Thyroid gland (tissue), 4 donors: ENCODE data around the gene HMCN2. TPM values are rescaled to one million over a fixed set of nuclear protein-coding genes. Genes with fewer than 3 reads are reported as not detected.

Experiments
- DNase-seq, 2 donors: peaks; one replicate each; pipeline ENCODE4 v3.0.0-alpha.2; 2019
- H3K27ac ChIP-seq, 3 donors: fragments of 200-600 bp; sonication (generic); 1 replicate in 2 of 3; 2 replicates in 1 of 3; pipeline ENCODE4 v1.5.1; 2016 to 2019; ENCODE audit warnings: mild to moderate bottlenecking in 1 of 3, moderate library complexity in 1 of 3
- H3K27me3 ChIP-seq: fragments of 200-600 bp; sonication (generic); one replicate; pipeline ENCODE4 v1.5.1; 2019
- H3K36me3 ChIP-seq, 2 donors: fragments of 200-600 bp; sonication (generic); one replicate each; pipeline ENCODE4 v1.5.1; 2016 to 2019
- H3K4me1 ChIP-seq, 2 donors: fragments of 200-600 bp; sonication (generic); one replicate each; pipeline ENCODE4 v1.5.1; 2017 to 2019
- H3K4me3 ChIP-seq, 3 donors: fragments of 200-600 bp; sonication (generic); replicated peaks in 1 of 3; 1 replicate in 2 of 3; 2 replicates in 1 of 3; pipeline ENCODE4 v1.5.1; 2016; ENCODE audit warnings: mild to moderate bottlenecking in 1 of 3
- H3K9me3 ChIP-seq: fragments of 200-600 bp; sonication (generic); one replicate; pipeline ENCODE4 v1.5.1; 2017
- POLR2A ChIP-seq, 2 donors: fragments of 450-650 bp; IDR thresholded peaks; one replicate each; pipeline ENCODE4 v1.6.1; 2017; ENCODE audit warnings: antibody characterized with exemption in 2 of 2, mild to moderate bottlenecking in 2 of 2, moderate library complexity in 1 of 2
- WGBS, 2 donors: methylation state at CpG; one replicate each; pipeline ENCODE4 v1.1.5; 2017; 5-methylcytosine and 5-hydroxymethylcytosine counted together
- intact Hi-C: fragments of 100-400 bp; cut with DNase I; formaldehyde crosslinking; loops from one replicate; pipeline ENCODE4 v1.15.1; 2023
- total RNA-seq, 4 donors: library from RNA; depleted of rRNA; stranded (reverse); fragments of >200 nt; gene quantifications; one replicate each; pipeline ENCODE4 v1.2.3, GENCODE V29; 2016
- TF ChIP-seq, protein P1 (sequence below), 6 experiments: fragments of 200-600 bp in 3 of 6; fragments of 450-650 bp in 3 of 6; sonication (generic) in 3 of 6; IDR thresholded peaks; one replicate each; pipeline ENCODE4 v1.5.1; 2016 to 2019; ENCODE audit warnings: antibody characterized with exemption in 6 of 6, mild to moderate bottlenecking in 2 of 6, inconsistent platforms in 1 of 6, moderate library complexity in 1 of 6

HMCN2 gene
- total RNA-seq, 4 donors from 2014 or later = 1.7 to 5.5 (median 3.5) TPM

DNA sequence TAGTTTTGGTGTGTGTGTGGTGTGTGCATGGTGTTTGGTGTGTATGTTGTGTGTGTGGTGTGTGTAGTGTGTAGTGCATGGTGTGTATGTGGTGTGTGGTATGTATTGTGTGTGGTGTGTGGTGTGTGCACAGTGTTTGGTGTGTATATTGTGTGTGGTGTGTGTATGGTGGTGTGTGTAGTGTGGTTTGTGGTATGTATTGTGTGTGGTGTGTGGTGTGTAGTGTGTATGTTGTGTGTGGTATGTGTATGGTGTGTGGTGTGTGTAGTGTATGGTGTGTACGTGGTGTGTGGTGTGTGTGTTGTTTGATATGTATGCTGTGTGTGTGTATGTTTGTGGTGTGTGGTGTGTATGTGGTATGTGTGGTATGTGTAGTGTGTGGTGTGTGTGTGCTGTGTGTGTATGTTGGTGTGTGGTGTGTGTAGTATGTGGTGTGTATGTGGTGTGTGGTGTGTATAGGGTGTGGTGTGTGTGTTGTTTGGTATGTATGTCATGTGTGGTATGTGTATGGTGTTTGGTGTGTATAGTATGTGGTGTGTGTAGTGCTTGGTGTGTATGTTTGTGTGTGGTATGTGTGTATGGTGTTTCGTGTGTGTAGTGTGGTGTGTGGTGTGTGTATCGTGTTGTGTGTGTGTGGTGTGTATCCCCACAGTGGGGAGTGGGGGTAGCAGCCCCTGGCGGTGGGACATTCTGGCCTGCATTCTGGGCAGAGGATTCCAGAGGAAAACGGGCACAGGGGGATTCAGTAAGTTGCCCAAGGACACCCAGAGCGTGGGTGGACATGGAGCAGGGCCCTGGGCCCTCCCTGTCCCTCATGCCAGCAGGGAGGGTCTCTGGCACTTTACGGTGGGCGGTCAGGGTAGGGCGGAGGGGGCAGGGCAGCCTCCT, 79.7 kb downstream of the HMCN2 start:
- H3K9me3 ChIP-seq = no peaks in the 10 kb centered on the region
- TF ChIP-seq, protein P1, sequence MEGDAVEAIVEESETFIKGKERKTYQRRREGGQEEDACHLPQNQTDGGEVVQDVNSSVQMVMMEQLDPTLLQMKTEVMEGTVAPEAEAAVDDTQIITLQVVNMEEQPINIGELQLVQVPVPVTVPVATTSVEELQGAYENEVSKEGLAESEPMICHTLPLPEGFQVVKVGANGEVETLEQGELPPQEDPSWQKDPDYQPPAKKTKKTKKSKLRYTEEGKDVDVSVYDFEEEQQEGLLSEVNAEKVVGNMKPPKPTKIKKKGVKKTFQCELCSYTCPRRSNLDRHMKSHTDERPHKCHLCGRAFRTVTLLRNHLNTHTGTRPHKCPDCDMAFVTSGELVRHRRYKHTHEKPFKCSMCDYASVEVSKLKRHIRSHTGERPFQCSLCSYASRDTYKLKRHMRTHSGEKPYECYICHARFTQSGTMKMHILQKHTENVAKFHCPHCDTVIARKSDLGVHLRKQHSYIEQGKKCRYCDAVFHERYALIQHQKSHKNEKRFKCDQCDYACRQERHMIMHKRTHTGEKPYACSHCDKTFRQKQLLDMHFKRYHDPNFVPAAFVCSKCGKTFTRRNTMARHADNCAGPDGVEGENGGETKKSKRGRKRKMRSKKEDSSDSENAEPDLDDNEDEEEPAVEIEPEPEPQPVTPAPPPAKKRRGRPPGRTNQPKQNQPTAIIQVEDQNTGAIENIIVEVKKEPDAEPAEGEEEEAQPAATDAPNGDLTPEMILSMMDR (IDR thresholded peaks at IDR 0.05) = no peak
- no peak for TF ChIP-seq POLR2A (IDR thresholded peaks at IDR 0.05)
- WGBS, 2 donors = 80 to 88% methylated on average over 8 of the region's 9 CpGs
- H3K27me3 ChIP-seq = no peaks in the 10 kb centered on the region
- intact Hi-C loops = no loop called here
- H3K27ac ChIP-seq = no peak overlapping the region
- H3K4me1 ChIP-seq = peaks cover 0 to 11% of the 10 kb centered on the region in 2 donors
- no peaks in the 10 kb centered on the region for H3K36me3 ChIP-seq
- no peak overlapping the region for H3K4me3 ChIP-seq
- no peak for DNase-seq

DNA sequence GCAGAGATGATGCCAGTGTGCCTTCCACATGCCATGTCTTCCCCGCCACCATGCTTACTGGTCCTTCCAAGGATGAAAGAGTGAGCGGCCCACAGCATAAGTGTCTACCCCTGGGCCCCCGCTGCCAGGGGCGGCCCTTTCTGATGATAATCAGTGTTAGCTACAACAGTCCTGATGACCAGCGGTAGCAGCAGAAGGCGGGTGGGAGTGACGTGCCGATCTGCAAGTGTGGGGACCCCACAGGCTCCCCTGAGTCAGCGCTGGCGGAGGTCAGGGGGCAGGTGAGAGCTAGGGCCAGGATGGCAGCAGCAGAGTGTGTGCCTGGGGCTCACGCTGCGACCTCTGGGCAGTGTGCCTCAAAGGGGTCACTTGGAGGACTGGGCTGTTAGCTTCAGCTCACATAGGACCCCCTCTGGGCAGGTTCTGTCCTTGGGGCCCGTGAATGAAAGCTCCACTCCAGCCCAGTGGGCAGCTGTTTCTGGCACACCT, 80.4 kb downstream of the HMCN2 start:
- Histone ChIP-seq H3K27ac (no peak overlapping the region), H3K36me3 (no peaks in the 10 kb centered on the region), H3K9me3 (no peaks in the 10 kb centered on the region), H3K27me3 (no peaks in the 10 kb centered on the region), H3K4me1 (peaks cover 0 to 11% of the 10 kb centered on the region in 2 donors), H3K4me3 (no peak overlapping the region)
- no peak for DNase-seq
- WGBS, 2 donors = 88 to 89% methylated on average over 8 to 13 of the region's 13 CpGs
- intact Hi-C loops = no loop called here
- TF ChIP-seq, protein P1 (IDR thresholded peaks at IDR 0.05) = no peak
- TF ChIP-seq POLR2A (IDR thresholded peaks at IDR 0.05) = no peak

DNA sequence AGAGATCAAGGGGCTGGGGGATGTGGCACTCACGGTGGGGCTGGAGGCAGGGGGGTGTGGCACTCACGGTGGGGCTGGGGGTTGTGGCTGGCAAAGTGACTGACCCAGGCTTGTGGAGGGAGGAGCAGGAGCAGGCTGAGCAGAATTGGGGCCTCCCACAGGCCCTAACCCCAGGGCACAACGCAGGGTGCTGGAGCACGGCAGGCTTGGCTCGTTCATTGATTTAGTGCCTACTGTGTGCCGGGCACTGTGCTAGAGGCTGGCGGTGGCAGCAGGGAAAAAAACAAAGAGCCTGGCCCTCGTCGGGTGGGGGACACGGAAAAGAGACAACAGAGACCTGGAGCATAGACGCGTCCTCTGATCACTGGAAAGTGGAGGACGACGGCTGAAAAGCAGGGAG, 80.9 kb downstream of the HMCN2 start:
- Histone ChIP-seq H3K9me3 (no peaks in the 10 kb centered on the region), H3K4me1 (peaks cover 0 to 11% of the 10 kb centered on the region in 2 donors), H3K4me3 (no peak overlapping the region), H3K36me3 (no peaks in the 10 kb centered on the region), H3K27me3 (no peaks in the 10 kb centered on the region), H3K27ac (no peak overlapping the region)
- WGBS, 2 donors = 83 to 84% methylated on average over 13 of the region's 14 CpGs
- TF ChIP-seq POLR2A (IDR thresholded peaks at IDR 0.05) = no peak
- TF ChIP-seq, protein P1 (IDR thresholded peaks at IDR 0.05) = no peak
- intact Hi-C loops = no loop called here
- DNase-seq = no peak

DNA sequence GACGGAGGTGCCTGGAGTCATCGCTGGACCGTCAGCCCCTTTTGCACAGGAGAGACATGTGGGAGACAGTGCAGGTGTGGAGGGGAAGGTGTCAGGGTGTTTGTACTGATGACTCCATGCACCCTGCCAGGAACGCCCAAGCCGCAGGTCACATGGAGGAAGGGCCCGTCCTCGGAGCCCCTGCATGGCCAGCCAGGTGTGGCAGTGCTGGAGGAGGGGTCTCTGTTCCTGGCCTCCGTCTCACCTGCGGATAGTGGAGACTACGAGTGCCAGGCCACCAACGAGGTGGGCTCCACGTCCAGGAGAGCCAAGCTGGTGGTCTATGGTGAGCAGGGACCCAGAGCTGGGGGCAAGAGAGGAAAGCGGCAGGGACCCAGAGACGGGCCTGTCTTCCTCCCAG, 81.5 kb downstream of the HMCN2 start:
- intact Hi-C loops = no loop called here
- DNase-seq = no peak
- WGBS, 2 donors = 81 to 84% methylated on average over 11 to 14 of the region's 14 CpGs
- Histone ChIP-seq H3K27ac (no peak overlapping the region), H3K4me3 (no peak overlapping the region), H3K4me1 (peaks cover 0 to 11% of the 10 kb centered on the region in 2 donors), H3K9me3 (no peaks in the 10 kb centered on the region), H3K27me3 (no peaks in the 10 kb centered on the region), H3K36me3 (no peaks in the 10 kb centered on the region)
- TF ChIP-seq POLR2A (IDR thresholded peaks at IDR 0.05) = no peak
- TF ChIP-seq, protein P1 (IDR thresholded peaks at IDR 0.05) = no peak

DNA sequence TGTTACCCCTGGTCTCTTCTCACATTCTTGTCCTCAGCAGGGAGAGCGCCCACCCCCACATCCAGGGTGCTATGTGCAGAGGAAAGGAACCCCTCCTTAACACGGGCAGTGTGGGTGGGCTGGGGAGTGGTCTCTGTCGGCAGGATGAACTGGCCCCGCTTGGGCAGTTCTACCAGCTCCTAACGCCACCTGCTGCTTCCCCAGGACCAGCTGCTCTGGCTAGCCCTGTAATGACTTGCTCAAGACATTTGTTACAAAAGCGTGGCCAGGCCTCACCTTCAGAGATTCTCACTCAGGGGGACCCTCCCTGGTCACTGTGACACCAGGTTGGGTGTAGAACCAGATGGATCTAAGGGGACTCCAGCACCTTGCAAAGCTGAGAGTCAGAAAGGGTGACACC, 82.4 kb downstream of the HMCN2 start:
- no peak overlapping the region for H3K27ac ChIP-seq
- no peaks in the 10 kb centered on the region for H3K36me3 ChIP-seq
- TF ChIP-seq, protein P1 (IDR thresholded peaks at IDR 0.05) = no peak
- TF ChIP-seq POLR2A (IDR thresholded peaks at IDR 0.05) = no peak
- DNase-seq = no peak
- WGBS, 2 donors = 50 to 72% methylated on average over 2 to 6 of the region's 6 CpGs
- H3K9me3 ChIP-seq = no peaks in the 10 kb centered on the region
- H3K27me3 ChIP-seq = no peaks in the 10 kb centered on the region
- intact Hi-C loops = no loop called here
- H3K4me1 ChIP-seq = peaks cover 8 to 19% of the 10 kb centered on the region in 2 donors
- H3K4me3 ChIP-seq = no peak overlapping the region
